ENCODE measurements around the gene FXYD7.
"Not testable (repeated sequence)": the region's sequence is repeated elsewhere in the genome, so short reads cannot be mapped to it uniquely, and the experiment has no call there.

Gene FXYD7

DNA sequence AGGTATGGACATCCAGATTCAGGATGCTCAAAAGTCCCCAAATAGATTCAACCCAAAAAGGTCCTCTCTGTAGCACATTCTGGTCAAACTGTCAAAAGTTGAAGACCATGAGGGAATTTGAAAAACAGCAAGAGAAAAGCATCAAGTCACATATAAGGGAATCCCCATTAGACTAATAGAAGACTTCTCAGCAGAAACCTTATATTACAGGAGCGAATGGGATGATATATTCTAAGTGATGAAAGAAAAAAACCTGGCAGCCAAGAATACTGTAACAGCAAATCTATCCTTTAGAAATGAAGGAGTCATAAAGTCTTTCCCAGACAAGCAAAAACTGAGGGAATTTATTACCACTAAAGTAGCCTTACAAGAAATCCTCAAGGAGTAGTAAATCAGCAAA lies 41.2 kb downstream of the FXYD7 start:
- TF ChIP-seq, protein P1, sequence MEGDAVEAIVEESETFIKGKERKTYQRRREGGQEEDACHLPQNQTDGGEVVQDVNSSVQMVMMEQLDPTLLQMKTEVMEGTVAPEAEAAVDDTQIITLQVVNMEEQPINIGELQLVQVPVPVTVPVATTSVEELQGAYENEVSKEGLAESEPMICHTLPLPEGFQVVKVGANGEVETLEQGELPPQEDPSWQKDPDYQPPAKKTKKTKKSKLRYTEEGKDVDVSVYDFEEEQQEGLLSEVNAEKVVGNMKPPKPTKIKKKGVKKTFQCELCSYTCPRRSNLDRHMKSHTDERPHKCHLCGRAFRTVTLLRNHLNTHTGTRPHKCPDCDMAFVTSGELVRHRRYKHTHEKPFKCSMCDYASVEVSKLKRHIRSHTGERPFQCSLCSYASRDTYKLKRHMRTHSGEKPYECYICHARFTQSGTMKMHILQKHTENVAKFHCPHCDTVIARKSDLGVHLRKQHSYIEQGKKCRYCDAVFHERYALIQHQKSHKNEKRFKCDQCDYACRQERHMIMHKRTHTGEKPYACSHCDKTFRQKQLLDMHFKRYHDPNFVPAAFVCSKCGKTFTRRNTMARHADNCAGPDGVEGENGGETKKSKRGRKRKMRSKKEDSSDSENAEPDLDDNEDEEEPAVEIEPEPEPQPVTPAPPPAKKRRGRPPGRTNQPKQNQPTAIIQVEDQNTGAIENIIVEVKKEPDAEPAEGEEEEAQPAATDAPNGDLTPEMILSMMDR (conservative IDR thresholded peaks at IDR 0.05), result no peak
- TF ChIP-seq ZFX (IDR thresholded peaks at IDR 0.05), result no peak
- no peak overlapping the region for H3K27ac ChIP-seq

DNA sequence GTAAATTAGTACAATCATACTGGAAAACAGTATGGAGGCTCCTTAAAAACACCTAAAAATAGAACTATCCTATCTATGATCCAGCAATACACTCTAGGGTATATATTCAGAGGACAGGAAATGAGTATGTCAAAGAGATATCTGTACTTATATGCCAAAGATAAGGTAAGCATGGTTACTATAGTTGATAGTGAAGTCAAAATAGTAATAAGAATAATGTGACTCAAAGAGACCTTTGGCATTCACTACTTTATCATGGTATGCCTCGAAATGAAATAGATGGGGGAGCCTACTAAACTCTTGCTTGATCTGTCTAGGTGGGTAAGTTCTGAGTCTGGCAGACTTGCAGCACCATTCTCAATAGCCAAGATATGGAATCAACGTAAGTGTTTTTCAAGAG lies 41.8 kb downstream of the FXYD7 start:
- H3K27ac ChIP-seq, result no peak overlapping the region
- TF ChIP-seq ZFX (IDR thresholded peaks at IDR 0.05), result no peak
- TF ChIP-seq, protein P1 (conservative IDR thresholded peaks at IDR 0.05), result no peak

DNA sequence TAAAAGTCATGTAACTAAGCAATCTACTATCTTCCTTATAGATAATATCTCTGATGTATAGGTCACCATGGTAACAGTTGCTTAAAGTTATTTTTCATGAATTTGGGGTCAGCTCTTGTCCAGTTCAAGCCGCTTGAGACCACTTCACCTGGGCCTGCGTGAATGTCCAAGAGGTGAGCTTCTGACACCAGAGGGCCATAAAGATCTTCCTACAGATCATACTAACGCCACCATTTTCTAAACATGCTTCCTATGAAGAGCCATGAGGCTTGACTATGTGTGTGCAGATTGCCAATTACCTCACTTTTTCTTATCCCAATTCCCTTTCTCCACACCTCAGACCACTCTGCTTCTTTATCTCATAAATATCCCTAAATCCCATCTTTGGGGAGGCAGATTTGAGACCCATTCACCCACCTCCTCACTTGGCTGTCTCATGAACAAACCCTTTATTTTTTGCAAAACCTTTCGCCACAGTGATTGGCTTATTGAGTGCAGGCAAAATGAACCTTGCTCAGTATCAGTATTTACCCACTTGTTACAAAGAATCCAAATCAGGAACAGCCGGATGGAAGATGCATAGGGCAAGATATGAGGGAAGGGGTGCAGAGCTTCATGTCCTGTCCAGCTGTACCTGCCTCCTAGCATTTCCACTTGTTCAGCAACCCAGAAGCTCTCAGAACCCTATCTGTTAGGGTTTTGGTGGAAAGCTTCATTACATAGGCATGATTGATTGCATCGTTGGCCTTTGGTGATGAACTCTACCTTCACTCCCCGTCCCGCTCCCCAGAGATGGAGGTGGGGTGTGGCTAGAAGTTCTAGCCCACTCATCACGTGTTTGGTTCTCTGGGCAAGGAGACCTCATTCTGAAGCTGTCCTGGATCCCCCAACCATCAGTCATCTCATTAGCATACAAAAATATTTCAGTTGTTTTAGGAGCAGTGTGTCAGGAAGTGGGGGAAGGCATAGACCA lies 51.2 kb downstream of the FXYD7 start:
- H3K27ac ChIP-seq, result no peak overlapping the region
- TF ChIP-seq, protein P1 (conservative IDR thresholded peaks at IDR 0.05), result no peak
- no peak for TF ChIP-seq ZFX (IDR thresholded peaks at IDR 0.05)

DNA sequence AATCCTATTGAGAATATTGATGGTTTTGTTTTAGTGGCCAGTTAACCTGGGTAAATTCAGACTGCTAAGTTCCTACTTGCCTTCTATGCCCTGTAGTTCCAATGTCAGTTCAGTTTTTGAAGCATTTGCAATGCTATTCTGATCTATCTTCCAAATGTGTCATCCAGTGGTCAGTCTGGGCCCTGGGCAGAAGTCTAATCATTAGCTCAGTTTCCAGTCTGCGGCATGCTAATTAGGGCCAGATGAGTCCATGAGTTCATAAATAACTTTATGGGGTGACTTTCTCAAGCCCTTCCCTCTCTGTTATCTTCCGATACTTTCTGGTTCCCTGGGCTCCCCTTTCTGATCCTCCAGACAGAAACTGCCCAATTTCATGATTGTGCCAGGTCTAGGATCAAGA lies 52.8 kb downstream of the FXYD7 start:
- TF ChIP-seq, protein P1 (conservative IDR thresholded peaks at IDR 0.05), result no peak
- no peak for TF ChIP-seq ZFX (IDR thresholded peaks at IDR 0.05)

DNA sequence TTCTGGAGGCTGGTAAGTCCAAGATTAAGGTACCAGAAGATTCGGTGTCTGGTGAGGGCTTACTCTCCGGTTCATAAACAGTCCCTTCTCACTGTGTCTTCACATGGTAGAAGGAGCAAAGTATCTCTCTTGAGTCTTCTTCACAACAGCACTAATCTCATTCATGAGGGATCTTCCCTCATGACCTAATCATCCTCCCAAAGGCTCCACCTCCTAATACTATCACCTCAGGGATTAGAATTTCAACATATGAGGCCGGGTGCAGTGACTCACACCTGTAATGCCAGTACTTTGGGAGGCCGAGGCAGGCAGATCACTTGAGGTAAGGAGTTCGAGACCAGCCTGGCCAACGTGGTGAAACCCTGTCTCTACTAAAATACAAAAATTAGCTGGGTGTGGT lies 53.8 kb downstream of the FXYD7 start:
- H3K27ac ChIP-seq, result not testable (repeated sequence)

More for the DNA sequence above, 52.8 kb downstream of the FXYD7 start:
- H3K27ac ChIP-seq, result no peak overlapping the region

DNA sequence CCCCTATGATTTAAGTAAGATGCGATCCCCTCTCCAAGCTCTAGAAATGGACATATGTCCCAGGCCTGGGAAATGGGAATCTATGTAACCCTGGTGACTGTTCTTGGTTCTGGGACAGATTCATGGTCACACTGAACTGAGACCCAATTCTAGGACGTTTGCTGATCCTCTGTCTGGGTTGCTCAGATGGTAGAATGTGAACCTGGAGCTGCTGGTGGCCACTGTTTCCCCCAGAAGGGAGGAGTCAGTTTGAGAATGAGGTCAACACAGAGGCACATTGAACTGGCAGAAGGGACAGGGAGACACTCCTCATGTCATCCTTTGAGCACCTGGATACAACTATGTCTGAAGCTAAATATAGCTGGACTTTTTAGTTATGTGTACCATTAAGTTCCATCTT lies 56.4 kb downstream of the FXYD7 start:
- no peak overlapping the region for H3K27ac ChIP-seq
- TF ChIP-seq ZFX (IDR thresholded peaks at IDR 0.05), result no peak
- TF ChIP-seq, protein P1 (conservative IDR thresholded peaks at IDR 0.05), result no peak

DNA sequence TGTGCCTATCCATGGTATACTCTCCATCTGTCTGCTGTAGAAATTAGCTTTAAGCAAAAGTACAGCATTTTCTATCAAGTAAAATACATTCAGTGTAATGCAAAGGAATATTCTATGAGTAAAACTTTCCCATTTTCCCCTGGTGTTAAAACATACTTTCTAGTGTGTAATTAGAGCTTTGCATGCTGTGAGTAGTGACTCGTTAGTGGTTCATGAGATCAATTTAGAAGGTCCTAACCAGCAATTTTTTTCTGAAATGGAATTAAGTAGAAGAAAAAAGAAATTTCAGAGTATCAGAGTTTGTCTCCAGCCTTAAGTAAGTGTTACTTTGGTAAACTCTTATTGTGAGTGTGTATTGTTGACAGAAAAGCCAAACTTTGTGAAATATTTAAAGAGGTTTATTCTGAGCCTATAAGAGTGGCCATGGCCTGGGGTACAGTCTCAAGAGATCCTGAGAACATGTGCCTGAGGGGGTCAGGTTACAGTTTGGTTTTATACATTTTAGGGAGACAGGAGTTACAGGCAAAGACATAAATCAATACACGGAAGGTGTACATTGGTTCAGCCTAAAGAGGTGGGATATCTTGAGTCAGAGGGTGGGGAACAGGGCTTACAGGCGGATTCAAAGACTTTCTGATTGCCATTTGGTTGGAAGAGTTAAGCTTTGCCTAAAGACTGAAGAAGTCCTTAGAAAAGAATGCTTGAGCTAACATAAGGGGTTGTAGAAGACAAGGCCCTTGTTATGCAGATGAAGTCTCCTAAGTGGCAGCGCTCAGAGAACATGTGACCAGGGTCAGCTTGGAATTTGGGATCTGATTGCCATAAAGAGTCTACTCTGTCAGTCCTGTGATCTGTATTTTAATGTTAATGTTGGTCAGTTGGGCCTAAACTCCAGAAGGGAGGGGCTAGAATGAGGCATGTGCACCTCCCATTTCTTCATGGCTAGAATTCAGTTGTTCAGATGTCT lies 60.0 kb downstream of the FXYD7 start:
- TF ChIP-seq, protein P1 (conservative IDR thresholded peaks at IDR 0.05), result no peak
- no peak for TF ChIP-seq ZFX (IDR thresholded peaks at IDR 0.05)
- H3K27ac ChIP-seq, result no peak overlapping the region

Measured in C4-2B (cell line).